Activated CD4-positive, alpha-beta T cell treated with anti-CD3 and anti-CD28 coated beads, Interleukin-2, amount 50 U/mL, for 16 hours (primary cell): ENCODE results near the gene LRIT3.
A peak's percentile ranks its signal among the peaks of the same experiment; 100 is the strongest.

Experiments
- DNase-seq: peaks from one replicate; pipeline ENCODE4 v3.0.0-alpha.2; 2020

LRIT3 gene

DNA sequence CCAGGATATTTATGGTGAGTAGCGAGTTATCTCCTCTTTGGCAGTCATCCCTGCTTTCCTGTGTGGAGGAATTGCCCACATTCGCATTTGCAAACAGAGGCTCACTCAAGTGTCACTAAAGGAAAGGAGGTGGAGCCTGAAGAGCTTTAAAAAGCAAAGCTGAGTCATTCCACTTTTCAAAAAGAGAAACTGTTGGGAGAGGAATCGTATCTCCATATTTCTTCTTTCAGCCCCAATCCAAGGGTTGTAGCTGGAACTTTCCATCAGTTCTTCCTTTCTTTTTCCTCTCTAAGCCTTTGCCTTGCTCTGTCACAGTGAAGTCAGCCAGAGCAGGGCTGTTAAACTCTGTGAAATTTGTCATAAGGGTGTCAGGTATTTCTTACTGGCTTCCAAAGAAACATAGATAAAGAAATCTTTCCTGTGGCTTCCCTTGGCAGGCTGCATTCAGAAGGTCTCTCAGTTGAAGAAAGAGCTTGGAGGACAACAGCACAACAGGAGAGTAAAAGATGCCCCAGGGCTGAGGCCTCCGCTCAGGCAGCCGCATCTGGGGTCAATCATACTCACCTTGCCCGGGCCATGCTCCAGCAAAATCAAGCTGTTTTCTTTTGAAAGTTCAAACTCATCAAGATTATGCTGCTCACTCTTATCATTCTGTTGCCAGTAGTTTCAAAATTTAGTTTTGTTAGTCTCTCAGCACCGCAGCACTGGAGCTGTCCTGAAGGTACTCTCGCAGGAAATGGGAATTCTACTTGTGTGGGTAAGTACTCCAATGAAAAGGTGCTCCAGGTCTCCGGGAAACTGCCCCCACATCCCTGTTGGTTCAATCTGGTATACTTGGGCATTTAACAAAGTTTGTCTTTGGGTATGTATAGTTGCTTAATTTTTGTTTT lies 65.0 kb downstream of the LRIT3 start, which contains the start of gene EGF:
Gene EGF (plus strand): TSS at position 178 of the 890 bp plus-strand sequence. CDS start 453 bp downstream, at position 631.
- no peak for DNase-seq

DNA sequence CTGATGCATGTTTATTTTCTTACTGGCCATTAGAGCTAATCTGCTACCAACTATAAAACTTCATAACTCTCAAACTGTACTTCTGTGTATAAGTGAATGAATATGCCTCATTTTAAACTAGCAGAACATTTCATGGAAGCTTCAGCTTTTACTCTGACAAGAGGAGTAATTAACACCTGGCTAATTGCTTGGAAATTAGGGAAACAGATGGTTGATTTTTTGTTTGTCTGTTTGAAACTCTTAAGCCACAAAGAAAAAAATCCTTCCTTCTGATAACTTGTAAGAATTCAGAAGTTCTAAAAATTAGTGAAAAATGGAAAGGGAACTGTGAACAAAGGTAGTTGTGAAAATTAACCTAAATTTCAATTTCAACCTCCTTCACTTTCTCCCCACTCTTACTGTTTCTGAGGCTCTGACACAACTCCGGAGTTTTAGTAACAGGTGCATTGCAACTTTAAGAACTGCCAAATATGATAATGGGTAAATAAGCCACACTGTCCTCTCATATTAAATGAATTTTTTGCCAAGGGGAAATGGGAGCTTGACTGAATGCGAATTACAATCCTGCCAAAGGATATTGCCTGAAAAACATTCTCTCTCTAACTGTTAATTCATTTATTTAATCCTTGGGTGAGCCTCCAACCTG lies 65.8 kb downstream of the LRIT3 start:
- no peak for DNase-seq

DNA sequence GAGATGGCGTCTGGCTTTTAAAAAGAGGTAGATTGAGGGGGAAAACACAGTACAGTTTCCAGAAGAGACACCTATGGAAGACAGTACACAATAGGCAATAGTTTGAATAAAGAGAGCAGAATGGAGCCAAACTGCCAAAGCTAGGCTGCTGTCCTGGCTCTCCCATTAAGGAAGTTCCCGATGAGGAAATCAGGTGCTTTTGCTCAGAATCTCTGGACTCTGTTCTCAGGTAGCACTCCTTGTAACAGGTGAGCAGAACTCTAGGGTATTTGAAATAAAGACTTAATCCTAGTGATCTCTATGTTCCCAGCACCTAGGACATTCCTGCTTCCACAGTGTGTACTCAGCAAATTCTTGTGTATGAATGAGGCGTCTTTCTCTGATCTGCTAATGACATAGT lies 66.4 kb downstream of the LRIT3 start:
- no peak for DNase-seq

DNA sequence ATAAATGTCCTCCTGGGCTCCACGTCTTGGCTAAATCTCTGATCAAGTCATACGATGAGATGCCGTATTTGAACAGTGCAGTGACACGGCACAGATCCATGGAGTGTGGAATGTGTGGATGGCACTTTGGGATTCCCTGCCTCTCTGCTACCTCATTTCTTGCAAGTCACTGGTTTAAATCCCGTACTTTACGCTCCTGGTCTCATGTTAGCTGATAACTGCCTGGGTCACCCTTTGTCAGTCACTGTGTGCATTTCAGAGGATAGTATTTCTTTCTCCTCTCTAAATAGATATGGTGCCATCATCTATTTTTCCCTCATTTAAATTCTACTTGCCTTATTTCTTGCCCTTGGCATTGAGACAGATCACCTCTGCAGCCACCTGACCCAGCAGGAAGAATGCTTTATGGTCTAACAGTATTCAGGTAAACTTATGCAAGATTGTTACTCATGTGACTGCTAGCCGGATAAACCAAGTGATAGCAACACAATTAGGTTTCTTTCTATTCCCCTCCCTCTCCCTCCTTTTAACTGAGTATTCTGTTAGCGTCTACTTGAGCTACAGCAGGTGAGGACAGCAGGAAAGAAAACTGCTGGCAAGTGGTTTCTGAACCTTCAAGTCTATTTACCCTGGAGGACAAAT lies 67.6 kb downstream of the LRIT3 start:
- no peak for DNase-seq

DNA sequence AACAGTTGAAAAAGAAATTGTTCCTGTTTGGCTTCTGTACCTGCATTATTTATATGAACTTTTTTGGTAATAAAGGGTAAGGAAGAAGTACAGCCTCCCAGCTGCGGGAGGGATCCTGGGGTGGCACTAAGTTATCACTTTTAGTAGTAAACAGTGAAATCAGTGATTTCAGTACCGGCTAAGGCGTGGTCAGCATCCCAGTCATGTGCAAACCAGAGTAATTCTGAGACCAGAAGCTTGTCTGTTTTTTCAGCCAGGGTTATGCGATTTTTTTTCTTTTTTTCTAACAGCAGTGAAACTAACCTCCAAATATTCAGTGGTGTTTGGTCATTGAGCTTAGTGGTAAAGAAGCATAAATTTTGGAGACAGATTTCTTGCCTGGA lies 68.1 kb downstream of the LRIT3 start:
- peak; percentile 31 for DNase-seq

DNA sequence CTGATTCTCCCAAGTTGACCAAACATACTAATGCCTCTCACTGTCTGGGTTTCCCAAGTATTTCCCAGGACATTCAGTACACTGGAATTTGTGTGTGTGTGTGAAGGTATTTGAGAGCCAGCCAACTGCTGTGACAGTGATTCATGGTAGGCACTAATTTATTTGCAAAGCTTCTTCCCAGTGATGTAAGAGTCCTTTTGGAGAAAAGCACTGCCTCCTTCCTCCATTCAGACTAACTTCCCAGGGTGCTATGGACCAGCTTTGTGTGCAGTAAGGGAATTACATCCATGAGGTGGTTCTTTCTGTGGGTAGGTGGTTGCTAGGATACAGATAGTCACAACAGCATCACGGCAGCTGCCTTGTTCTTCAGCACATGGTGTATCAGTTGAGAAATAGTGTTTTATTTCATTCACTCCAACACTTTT lies 73.5 kb downstream of the LRIT3 start:
- no peak for DNase-seq
